Adrenal gland (tissue), 5 donors: ENCODE measurements around the gene CRHBP.

Source experiments
- POLR2A ChIP-seq, 2 donors: fragments of 450-650 bp; IDR thresholded peaks; one replicate each; pipeline ENCODE4 v1.6.1; 2017; ENCODE audit warnings: antibody characterized with exemption in 2 of 2, mild to moderate bottlenecking in 2 of 2, moderate library complexity in 1 of 2
- TF ChIP-seq, protein P1 (sequence below), 6 experiments: fragments of 450-650 bp in 4 of 6; fragments of 200-600 bp in 2 of 6; sonication (generic) in 1 of 6; IDR thresholded peaks; 1 replicate in 5 of 6; 2 replicates in 1 of 6; pipeline versions ENCODE4 v1.5.1 to v1.8.0; 2016 to 2021; ENCODE audit warnings: antibody characterized with exemption in 6 of 6, mild to moderate bottlenecking in 2 of 6, moderate library complexity in 1 of 6
- donor health status: DM: no; HTN: no; CAD: no.

DNA sequence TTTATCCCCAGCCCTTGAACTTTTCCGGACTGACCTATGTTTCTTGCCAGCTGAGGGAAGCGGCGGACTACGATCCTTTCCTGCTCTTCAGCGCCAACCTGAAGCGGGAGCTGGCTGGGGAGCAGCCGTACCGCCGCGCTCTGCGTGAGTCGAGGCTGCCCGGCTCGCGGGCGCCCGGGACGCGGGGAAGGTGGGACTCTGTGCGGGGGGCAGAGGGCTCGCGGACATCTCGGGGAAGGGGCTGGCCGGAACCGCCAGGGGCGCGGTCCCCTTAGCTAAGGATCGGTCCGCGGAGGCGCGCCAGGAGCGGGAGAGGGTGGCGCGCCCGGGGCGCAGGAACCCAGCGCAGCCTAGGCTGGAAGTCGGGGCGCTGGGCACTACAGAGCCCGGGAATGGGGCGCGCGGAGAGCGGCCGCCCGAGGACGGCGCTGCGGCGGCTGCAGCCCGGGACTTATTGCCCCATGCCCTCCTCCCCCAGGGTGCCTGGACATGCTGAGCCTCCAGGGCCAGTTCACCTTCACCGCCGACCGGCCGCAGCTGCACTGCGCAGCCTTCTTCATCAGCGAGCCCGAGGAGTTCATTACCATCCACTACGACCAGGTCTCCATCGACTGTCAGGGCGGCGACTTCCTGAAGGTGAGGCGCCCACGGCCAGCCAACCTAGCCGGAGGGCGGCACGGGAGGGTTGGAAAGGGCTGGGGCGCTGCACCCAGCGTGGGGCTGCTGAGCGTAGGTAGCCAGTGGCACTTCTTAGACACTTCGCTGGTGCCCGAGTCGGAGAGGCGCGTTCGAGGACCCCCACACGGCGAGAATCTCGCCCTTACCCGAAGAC lies 922 bp downstream of the CRHBP start:
- TF ChIP-seq, protein P1, sequence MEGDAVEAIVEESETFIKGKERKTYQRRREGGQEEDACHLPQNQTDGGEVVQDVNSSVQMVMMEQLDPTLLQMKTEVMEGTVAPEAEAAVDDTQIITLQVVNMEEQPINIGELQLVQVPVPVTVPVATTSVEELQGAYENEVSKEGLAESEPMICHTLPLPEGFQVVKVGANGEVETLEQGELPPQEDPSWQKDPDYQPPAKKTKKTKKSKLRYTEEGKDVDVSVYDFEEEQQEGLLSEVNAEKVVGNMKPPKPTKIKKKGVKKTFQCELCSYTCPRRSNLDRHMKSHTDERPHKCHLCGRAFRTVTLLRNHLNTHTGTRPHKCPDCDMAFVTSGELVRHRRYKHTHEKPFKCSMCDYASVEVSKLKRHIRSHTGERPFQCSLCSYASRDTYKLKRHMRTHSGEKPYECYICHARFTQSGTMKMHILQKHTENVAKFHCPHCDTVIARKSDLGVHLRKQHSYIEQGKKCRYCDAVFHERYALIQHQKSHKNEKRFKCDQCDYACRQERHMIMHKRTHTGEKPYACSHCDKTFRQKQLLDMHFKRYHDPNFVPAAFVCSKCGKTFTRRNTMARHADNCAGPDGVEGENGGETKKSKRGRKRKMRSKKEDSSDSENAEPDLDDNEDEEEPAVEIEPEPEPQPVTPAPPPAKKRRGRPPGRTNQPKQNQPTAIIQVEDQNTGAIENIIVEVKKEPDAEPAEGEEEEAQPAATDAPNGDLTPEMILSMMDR (IDR thresholded peaks at IDR 0.05) = no peak
- no peak for TF ChIP-seq POLR2A (IDR thresholded peaks at IDR 0.05)
